ENCODE measurements around the gene EMP2.

Gene EMP2

GRCh38 chr16:10617662-10618420 lies 37.4 kb upstream of the EMP2 start:
- Histone ChIP-seq H3K4me2 (ENCODE audit: low read depth, low read length, poor library complexity, severe bottlenecking) (no peak overlapping the region), H3K79me2 (ENCODE audit: insufficient read depth, low read length) (no peaks in the 10 kb centered on the region), H3K9me2 (replicated peaks; ENCODE audit: insufficient read depth, low read length) (no peaks in the 10 kb centered on the region), H2AFZ (ENCODE audit: low read depth, low read length, severe bottlenecking) (no peak overlapping the region), H3F3A (ENCODE audit: insufficient read depth) (no peaks in the 10 kb centered on the region), H4K20me1 (ENCODE audit: low read depth, low read length) (no peaks in the 10 kb centered on the region), H3K27me3 (ENCODE audit: low read length) (no peaks in the 10 kb centered on the region), H3K4me3 (ENCODE audit: insufficient read depth, low read length, poor library complexity, severe bottlenecking) (no peak overlapping the region), H3K9me3 (ENCODE audit: insufficient read depth, low read length) (no peaks in the 10 kb centered on the region), H3K27ac (ENCODE audit: low read depth, low read length) (no peak overlapping the region), H3K36me3 (ENCODE audit: low read length) (no peaks in the 10 kb centered on the region), H3K9ac (ENCODE audit: low read length) (no peak overlapping the region)
- TF ChIP-seq CTCF (IDR thresholded peaks at IDR 0.05; ENCODE audit: insufficient read depth, low read length, poor library complexity, severe bottlenecking) = no peak
- TF ChIP-seq EZH2phosphoT487 (conservative IDR thresholded peaks at IDR 0.05; ENCODE audit: low read length) = no peak

DNA sequence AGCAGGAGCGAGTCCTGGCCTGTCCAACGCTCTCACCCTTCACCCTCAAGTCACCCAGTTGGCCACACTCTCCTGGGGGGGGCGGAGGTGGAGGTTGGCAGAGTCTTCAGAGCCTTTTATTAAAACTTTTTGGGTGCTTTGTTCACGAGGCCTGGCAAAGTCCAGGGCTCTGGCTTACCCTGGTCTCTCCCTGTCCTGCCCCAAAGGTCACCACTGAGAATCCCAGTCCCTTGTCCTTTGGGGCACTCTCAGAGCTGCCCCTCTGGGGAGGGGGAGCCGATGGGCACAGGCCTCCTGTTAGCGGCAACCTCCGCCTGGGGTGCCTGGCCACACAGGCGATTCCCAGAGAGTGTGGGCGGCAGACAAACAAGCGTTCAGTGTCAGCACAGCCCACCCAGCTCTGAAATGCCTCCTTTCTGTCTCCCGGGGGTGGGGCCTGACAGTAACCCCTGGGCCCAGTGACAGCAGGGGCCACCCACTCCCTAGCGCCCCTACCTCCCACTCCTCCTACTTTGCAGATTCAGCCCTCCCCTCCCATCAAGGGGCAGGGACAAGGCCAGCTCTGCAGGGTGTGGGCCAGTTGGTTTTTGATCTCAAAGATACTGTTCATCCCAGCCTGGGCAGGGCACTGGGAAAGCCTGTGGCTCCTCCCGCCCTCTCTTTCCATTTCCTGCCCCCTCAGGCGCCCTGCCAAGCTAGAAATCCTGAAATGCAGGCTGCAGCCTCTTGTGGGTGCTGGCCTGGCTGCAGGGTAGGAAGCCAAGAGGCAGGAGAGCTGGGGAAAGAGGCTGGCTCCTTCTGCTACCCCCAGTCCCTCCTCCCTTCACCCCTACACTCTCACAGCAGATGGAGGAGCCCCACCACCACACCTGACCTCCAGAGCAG lies 36.6 kb upstream of the EMP2 start:
- Histone ChIP-seq H3K9ac (ENCODE audit: low read length) (no peak overlapping the region), H3K27ac (ENCODE audit: low read depth, low read length) (no peak overlapping the region), H3K9me3 (ENCODE audit: insufficient read depth, low read length) (no peaks in the 10 kb centered on the region), H3F3A (ENCODE audit: insufficient read depth) (no peaks in the 10 kb centered on the region), H3K4me3 (ENCODE audit: insufficient read depth, low read length, poor library complexity, severe bottlenecking) (no peak overlapping the region), H3K36me3 (ENCODE audit: low read length) (no peaks in the 10 kb centered on the region), H3K79me2 (ENCODE audit: insufficient read depth, low read length) (no peaks in the 10 kb centered on the region), H3K27me3 (ENCODE audit: low read length) (no peaks in the 10 kb centered on the region), H3K4me2 (ENCODE audit: low read depth, low read length, poor library complexity, severe bottlenecking) (no peak overlapping the region), H3K9me2 (replicated peaks; ENCODE audit: insufficient read depth, low read length) (no peaks in the 10 kb centered on the region), H4K20me1 (ENCODE audit: low read depth, low read length) (no peaks in the 10 kb centered on the region), H2AFZ (ENCODE audit: low read depth, low read length, severe bottlenecking) (no peak overlapping the region)
- TF ChIP-seq CTCF (IDR thresholded peaks at IDR 0.05; ENCODE audit: insufficient read depth, low read length, poor library complexity, severe bottlenecking) (no peak), EZH2phosphoT487 (conservative IDR thresholded peaks at IDR 0.05; ENCODE audit: low read length) (no peak)

GRCh38 chr16:10616419-10616755 lies 36.0 kb upstream of the EMP2 start:
- Histone ChIP-seq H2AFZ (ENCODE audit: low read depth, low read length, severe bottlenecking) (no peak overlapping the region), H3K27me3 (ENCODE audit: low read length) (no peaks in the 10 kb centered on the region), H3K9me2 (replicated peaks; ENCODE audit: insufficient read depth, low read length) (no peaks in the 10 kb centered on the region), H3K36me3 (ENCODE audit: low read length) (no peaks in the 10 kb centered on the region), H3K4me3 (ENCODE audit: insufficient read depth, low read length, poor library complexity, severe bottlenecking) (no peak overlapping the region), H3K9me3 (ENCODE audit: insufficient read depth, low read length) (no peaks in the 10 kb centered on the region), H3K27ac (ENCODE audit: low read depth, low read length) (no peak overlapping the region), H4K20me1 (ENCODE audit: low read depth, low read length) (no peaks in the 10 kb centered on the region), H3K79me2 (ENCODE audit: insufficient read depth, low read length) (no peaks in the 10 kb centered on the region), H3F3A (ENCODE audit: insufficient read depth) (no peaks in the 10 kb centered on the region), H3K4me2 (ENCODE audit: low read depth, low read length, poor library complexity, severe bottlenecking) (no peak overlapping the region), H3K9ac (ENCODE audit: low read length) (no peak overlapping the region)
- TF ChIP-seq CTCF (IDR thresholded peaks at IDR 0.05; ENCODE audit: insufficient read depth, low read length, poor library complexity, severe bottlenecking) = no peak
- TF ChIP-seq EZH2phosphoT487 (conservative IDR thresholded peaks at IDR 0.05; ENCODE audit: low read length) = no peak

Measured in SU-DHL-6 (cell line).